Mammary epithelial cell (primary cell): ENCODE data around the gene C11orf65.

ENCODE experiments used
- CTCF ChIP-seq, 2 donors: IDR thresholded peaks in 1 of 2; conservative IDR thresholded peaks in 1 of 2; 2 replicates each; pipeline ENCODE4 v1.5.1; 2011 to 2012; ENCODE audit warnings: inconsistent platforms in 2 of 2, low read length in 2 of 2, mild to moderate bottlenecking in 2 of 2, control low read depth in 1 of 2, low read depth in 1 of 2; ENCODE audit not compliant: insufficient read depth in 1 of 2; ENCODE audit errors: extremely low read depth in 1 of 2
- EZH2 ChIP-seq: IDR thresholded peaks from 2 replicates; pipeline ENCODE4 v1.6.1; 2012; ENCODE audit warnings: low read length, inconsistent platforms, borderline replicate concordance

- TF ChIP-seq CTCF (conservative IDR thresholded peaks at IDR 0.05 in 1 of 2, IDR thresholded peaks at IDR 0.05 in 1 of 2; ENCODE audit: extremely low read depth in 1 of 2, insufficient read depth in 1 of 2, low read depth in 1 of 2, low read length in 2 of 2) (no peak), EZH2 (no peak)
These were observed 14.0 kb downstream of the C11orf65 start for GRCh38 chr11:108453207-108453835.
